IMR-90 (cell line): ENCODE measurements around the gene NTM.

Source experiments
- BHLHE40 ChIP-seq: fragments of 150-350 bp; IDR thresholded peaks from 2 replicates; pipeline ENCODE4 v1.6.1; 2016; ENCODE audit warnings: mild to moderate bottlenecking, low read depth, low read length
- NFE2L2 ChIP-seq: fragments of 150-350 bp; IDR thresholded peaks from 2 replicates; pipeline ENCODE4 v1.6.1; 2016; ENCODE audit warnings: low read depth, mild to moderate bottlenecking, low read length
- POLR2A ChIP-seq: IDR thresholded peaks from 2 replicates; pipeline ENCODE4 v1.6.1; 2012; ENCODE audit warnings: mild to moderate bottlenecking, low read depth, low read length
- RAD21 ChIP-seq: IDR thresholded peaks from 2 replicates; pipeline ENCODE4 v1.6.1; 2012; ENCODE audit warnings: low read length, improper control_type of control experiment
- RFX5 ChIP-seq: IDR thresholded peaks from 2 replicates; pipeline ENCODE4 v1.8.0; 2012; ENCODE audit warnings: low read depth, mild to moderate bottlenecking, low read length, moderate library complexity
- SMC3 ChIP-seq: fragments of 150-350 bp; IDR thresholded peaks from 2 replicates; pipeline ENCODE4 v1.6.1; 2016; ENCODE audit warnings: low read depth, mild to moderate bottlenecking, antibody characterized with exemption, low read length, moderate library complexity
- TF ChIP-seq, protein P1 (sequence below): conservative IDR thresholded peaks from 2 replicates; pipeline ENCODE4 v1.5.1; 2012; ENCODE audit warnings: mild to moderate bottlenecking, low read depth, low read length, improper control_type of control experiment
- TF ChIP-seq, protein P2 (sequence below): fragments of 150-350 bp; IDR thresholded peaks from 2 replicates; pipeline ENCODE4 v1.6.1; 2017; ENCODE audit warnings: mild to moderate bottlenecking, antibody characterized with exemption, low read length, low read depth

DNA sequence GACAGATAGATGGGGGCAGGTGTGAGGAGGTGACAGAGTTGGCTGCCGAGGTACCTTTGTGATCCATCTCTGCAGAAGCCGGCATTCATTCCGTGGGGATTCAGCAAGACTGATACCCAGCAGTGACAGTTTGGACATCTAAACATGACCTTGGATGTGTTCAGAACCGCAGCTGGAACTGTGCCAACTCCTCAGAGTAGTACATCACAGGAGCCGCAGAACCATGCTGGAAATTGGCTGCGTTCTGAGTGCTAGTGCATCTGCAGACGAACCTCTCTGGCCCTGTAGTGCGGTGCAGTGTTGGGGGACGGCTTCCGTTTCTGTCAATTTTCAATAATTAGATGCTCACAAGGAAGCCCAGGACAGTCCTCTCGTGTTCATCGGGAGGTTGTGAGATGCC lies 772.1 kb downstream of the NTM start:
- TF ChIP-seq RAD21 (no peak), RFX5 (no peak), BHLHE40 (no peak), NFE2L2 (no peak), POLR2A (no peak), SMC3 (no peak)
- TF ChIP-seq, protein P1, sequence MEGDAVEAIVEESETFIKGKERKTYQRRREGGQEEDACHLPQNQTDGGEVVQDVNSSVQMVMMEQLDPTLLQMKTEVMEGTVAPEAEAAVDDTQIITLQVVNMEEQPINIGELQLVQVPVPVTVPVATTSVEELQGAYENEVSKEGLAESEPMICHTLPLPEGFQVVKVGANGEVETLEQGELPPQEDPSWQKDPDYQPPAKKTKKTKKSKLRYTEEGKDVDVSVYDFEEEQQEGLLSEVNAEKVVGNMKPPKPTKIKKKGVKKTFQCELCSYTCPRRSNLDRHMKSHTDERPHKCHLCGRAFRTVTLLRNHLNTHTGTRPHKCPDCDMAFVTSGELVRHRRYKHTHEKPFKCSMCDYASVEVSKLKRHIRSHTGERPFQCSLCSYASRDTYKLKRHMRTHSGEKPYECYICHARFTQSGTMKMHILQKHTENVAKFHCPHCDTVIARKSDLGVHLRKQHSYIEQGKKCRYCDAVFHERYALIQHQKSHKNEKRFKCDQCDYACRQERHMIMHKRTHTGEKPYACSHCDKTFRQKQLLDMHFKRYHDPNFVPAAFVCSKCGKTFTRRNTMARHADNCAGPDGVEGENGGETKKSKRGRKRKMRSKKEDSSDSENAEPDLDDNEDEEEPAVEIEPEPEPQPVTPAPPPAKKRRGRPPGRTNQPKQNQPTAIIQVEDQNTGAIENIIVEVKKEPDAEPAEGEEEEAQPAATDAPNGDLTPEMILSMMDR = no peak
- TF ChIP-seq, protein P2, sequence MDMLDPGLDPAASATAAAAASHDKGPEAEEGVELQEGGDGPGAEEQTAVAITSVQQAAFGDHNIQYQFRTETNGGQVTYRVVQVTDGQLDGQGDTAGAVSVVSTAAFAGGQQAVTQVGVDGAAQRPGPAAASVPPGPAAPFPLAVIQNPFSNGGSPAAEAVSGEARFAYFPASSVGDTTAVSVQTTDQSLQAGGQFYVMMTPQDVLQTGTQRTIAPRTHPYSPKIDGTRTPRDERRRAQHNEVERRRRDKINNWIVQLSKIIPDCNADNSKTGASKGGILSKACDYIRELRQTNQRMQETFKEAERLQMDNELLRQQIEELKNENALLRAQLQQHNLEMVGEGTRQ = no peak
